ENCODE measurements around the gene AKR1C8. TPM values are rescaled to one million over a fixed set of nuclear protein-coding genes. Genes with fewer than 3 reads are reported as not detected.
"Not testable (repeated sequence)": the region's sequence is repeated elsewhere in the genome, so short reads cannot be mapped to it uniquely, and the experiment has no call there.

The AKR1C8 gene
- total RNA-seq, 1 experiment from 2014 or later = 2.7 TPM

DNA sequence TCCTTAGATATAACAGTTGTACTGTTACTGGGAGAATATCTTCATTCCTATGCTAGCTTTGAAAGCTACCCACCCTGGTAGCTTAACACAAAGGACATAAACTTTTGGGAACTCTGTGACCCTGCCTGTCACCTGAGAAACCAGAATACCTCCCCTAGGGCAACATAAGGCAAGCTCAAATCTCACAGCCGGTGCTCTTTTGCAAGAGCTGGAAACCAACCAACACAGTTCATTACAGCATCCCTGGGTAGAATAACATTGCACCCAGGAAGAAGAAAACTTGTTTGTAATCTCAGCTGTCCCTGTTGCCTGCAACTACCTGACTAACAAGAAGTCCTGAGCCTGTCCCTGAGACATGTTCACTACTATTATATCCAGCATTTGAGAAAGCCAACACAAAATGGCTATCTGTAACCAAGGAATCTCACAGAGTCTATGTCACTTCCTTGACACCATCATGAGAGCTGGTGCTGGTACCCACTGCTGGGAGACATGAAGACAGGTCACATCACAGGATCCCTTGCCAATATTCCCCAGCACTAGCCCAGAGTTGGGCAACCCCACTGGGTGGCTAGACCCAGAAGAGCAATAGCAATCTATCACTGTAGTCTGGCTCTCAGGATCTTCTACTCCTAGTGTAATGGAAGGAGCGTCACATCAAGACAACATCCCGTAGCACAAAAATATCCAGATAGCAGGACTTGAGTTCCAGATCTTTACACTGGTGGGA lies 59.5 kb downstream of the AKR1C8 start:
- Histone ChIP-seq H3F3A (ENCODE audit: insufficient read depth, low read depth) (no peaks in the 10 kb centered on the region; the same call in 1 of the 2 replicates), H3K4me3 (no peak overlapping the region), H3K4me1 (replicated peaks; ENCODE audit: insufficient read depth) (peaks cover 9% of the 10 kb centered on the region), H3K27ac (0 out of 2 replicates have a peak overlapping the region, but pooled peaks have one; percentile 14), H3K9me2 (ENCODE audit: insufficient read depth) (no peaks in the 10 kb centered on the region), H2AFZ (no peak overlapping the region), H3K4me2 (peak overlapping the region; percentile 18; the same call in 1 of the 2 replicates), H3K79me2 (ENCODE audit: low read depth) (no peaks in the 10 kb centered on the region), H3K9me3 (ENCODE audit: insufficient read depth, low read depth) (no peaks in the 10 kb centered on the region), H4K20me1 (ENCODE audit: insufficient read depth) (no peaks in the 10 kb centered on the region), H3K36me3 (ENCODE audit: low read depth) (no peaks in the 10 kb centered on the region), H3K27me3 (ENCODE audit: insufficient read depth, low read depth) (no peaks in the 10 kb centered on the region)
- intact Hi-C loops (cut with micrococcal nuclease; ENCODE audit: unreplicated experiment) = no loop called here
- no TSS peak for BruUV-seq (replicated peaks)
- peak; percentile 37 to 72 for DNase-seq
- ChIA-PET POLR2A (ENCODE audit: unreplicated experiment) (interaction anchor here (0.6 to 0.7 kb wide), 3 partner anchors 17 to 278 kb away, joined by 3 to 5 read pairs (median 3); no protein-coding TSS in a partner anchor), CTCF (no interaction called here)
- TF ChIP-seq CTCF (conservative IDR thresholded peaks at IDR 0.05) (no peak), EZH2 (IDR thresholded peaks at IDR 0.05; ENCODE audit: low read depth) (no peak)

DNA sequence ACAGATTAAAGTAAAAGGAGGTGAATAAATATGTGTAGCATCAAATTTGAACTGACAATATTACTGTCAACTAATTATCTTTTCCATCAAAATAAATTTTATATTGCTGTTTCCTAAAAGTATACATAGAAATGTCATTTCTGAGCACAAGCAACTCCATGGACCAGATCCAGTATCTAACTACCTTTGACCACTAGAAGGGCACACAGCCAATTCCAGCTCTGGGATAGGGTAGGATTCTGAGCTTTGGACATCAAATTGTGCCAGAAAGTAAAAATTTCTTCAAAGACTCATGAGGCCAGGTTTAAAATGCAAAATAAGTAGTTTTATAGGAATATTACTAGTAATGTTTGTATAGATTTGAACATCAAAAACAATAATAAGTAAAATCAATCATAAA lies 61.1 kb downstream of the AKR1C8 start:
- no peak overlapping the region for H3K4me3 ChIP-seq
- TF ChIP-seq EZH2 (IDR thresholded peaks at IDR 0.05; ENCODE audit: low read depth) (no peak), CTCF (conservative IDR thresholded peaks at IDR 0.05) (no peak)
- no peaks in the 10 kb centered on the region for H3K36me3 ChIP-seq (ENCODE audit: low read depth)
- no peak for DNase-seq
- H3F3A ChIP-seq (ENCODE audit: insufficient read depth, low read depth) = no peaks in the 10 kb centered on the region
- POLR2A ChIA-PET (ENCODE audit: unreplicated experiment) = no interaction called here
- H3K4me1 ChIP-seq (replicated peaks; ENCODE audit: insufficient read depth) = peaks cover 9% of the 10 kb centered on the region
- H3K9me2 ChIP-seq (ENCODE audit: insufficient read depth) = no peaks in the 10 kb centered on the region
- no peaks in the 10 kb centered on the region for H3K79me2 ChIP-seq (ENCODE audit: low read depth)
- no peaks in the 10 kb centered on the region for H3K27me3 ChIP-seq (ENCODE audit: insufficient read depth, low read depth)
- CTCF ChIA-PET = no interaction called here
- intact Hi-C loops (cut with micrococcal nuclease; ENCODE audit: unreplicated experiment) = no loop called here
- H3K27ac ChIP-seq = no peak overlapping the region
- H4K20me1 ChIP-seq (ENCODE audit: insufficient read depth) = no peaks in the 10 kb centered on the region
- H3K4me2 ChIP-seq = no peak overlapping the region
- BruUV-seq (replicated peaks) = no TSS peak
- H3K9me3 ChIP-seq (ENCODE audit: insufficient read depth, low read depth) = no peaks in the 10 kb centered on the region; the same call in 1 of the 2 replicates
- no peak overlapping the region for H2AFZ ChIP-seq

DNA sequence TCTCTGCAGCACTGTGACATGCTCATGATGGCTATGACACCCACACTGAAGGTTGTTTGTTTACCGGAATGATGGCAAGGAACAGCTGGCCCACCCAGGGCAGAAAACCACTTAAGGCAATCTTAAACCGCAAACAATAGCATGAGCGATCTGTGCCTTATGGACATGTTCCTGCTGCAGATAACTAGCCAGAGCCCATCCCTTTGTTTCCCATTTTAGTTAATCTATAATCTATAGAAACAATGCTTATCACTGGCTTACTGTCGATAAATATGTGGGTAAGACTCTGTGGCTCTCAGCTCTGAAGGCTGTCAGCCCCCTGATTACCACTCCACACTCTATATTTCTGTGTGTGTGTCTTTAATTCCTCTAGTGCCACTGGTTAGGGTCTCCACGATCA lies 65.0 kb downstream of the AKR1C8 start:
- BruUV-seq (replicated peaks); H4K20me1 ChIP-seq (ENCODE audit: insufficient read depth); CTCF ChIA-PET; H3K27ac ChIP-seq; H3K4me1 ChIP-seq (replicated peaks; ENCODE audit: insufficient read depth); H3K9me2 ChIP-seq (ENCODE audit: insufficient read depth); H3K9me3 ChIP-seq (ENCODE audit: insufficient read depth, low read depth); H3K27me3 ChIP-seq (ENCODE audit: insufficient read depth, low read depth); intact Hi-C loops (cut with micrococcal nuclease; ENCODE audit: unreplicated experiment); H3K4me3 ChIP-seq; H3K4me2 ChIP-seq; H3F3A ChIP-seq (ENCODE audit: insufficient read depth, low read depth); H2AFZ ChIP-seq; H3K79me2 ChIP-seq (ENCODE audit: low read depth); POLR2A ChIA-PET (ENCODE audit: unreplicated experiment); DNase-seq; H3K36me3 ChIP-seq (ENCODE audit: low read depth): not testable (repeated sequence)

GRCh38 chr10:5117026-5117425 lies 67.9 kb downstream of the AKR1C8 start:
- Histone ChIP-seq H3K36me3 (ENCODE audit: low read depth) (no peaks in the 10 kb centered on the region), H3K27ac (no peak overlapping the region), H3F3A (ENCODE audit: insufficient read depth, low read depth) (no peaks in the 10 kb centered on the region), H3K27me3 (ENCODE audit: insufficient read depth, low read depth) (no peaks in the 10 kb centered on the region), H2AFZ (no peak overlapping the region), H3K4me1 (replicated peaks; ENCODE audit: insufficient read depth) (no peaks in the 10 kb centered on the region), H3K4me3 (no peak overlapping the region), H3K4me2 (no peak overlapping the region), H4K20me1 (ENCODE audit: insufficient read depth) (no peaks in the 10 kb centered on the region), H3K9me2 (ENCODE audit: insufficient read depth) (no peaks in the 10 kb centered on the region), H3K9me3 (ENCODE audit: insufficient read depth, low read depth) (peaks cover 4% of the 10 kb centered on the region; the same call in 1 of the 2 replicates), H3K79me2 (ENCODE audit: low read depth) (no peaks in the 10 kb centered on the region)
- BruUV-seq (replicated peaks) = no TSS peak
- DNase-seq = no peak
- intact Hi-C loops (cut with micrococcal nuclease; ENCODE audit: unreplicated experiment) = no loop called here
- POLR2A ChIA-PET (ENCODE audit: unreplicated experiment) = no interaction called here
- CTCF ChIA-PET = no interaction called here
- TF ChIP-seq CTCF (conservative IDR thresholded peaks at IDR 0.05) = no peak
- TF ChIP-seq EZH2 (IDR thresholded peaks at IDR 0.05; ENCODE audit: low read depth) = no peak

All from PC-9 (cell line).